ENCODE results near the gene GALNT9. TPM values are rescaled to one million over a fixed set of nuclear protein-coding genes. Genes with fewer than 3 reads are reported as not detected.

GALNT9 gene
- total and polyA plus RNA-seq, 2 donors (not counting 1 experiment from before 2014, with no cell fraction given) = 0.10 to 2.8 TPM

DNA sequence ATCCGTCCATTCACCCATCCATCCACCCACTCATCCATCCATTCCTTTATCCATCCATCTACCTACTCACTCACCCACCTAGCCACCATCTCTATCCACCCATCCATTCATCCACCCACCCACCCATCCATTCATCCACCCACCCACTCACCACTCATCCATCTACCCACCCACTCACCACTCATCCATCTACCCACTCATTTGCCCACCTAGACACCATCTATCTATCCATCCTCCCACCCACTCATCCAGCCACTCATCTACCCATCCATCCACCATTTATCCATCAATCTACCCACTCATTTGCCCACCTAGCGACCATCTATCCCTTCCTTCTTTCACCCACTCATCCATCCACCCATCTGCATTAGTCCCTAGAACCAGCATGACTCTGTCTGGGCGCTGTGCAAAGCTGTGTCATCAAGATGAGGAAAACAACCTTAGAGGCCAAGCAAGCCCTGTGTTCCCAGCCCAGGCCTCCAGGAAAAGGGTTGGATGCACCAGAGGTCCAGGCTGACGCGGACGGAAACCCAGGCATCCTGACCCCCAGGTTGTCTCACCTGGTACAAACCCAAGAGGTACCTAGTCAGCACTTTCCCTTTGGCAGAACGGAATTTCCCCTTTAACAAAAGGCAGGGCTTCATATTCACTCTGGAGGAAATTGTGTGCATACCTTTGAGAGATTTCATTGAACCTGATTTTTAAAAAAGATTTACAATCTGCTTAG is 111.4 kb downstream of the GALNT9 start:
- no peak for DNase-seq (ENCODE audit: low read depth in 2 of 2)
- no peak overlapping the region for H3K4me3 ChIP-seq (replicated peaks in 1 of 4; ENCODE audit: control extremely low read depth in 1 of 4, insufficient read depth in 1 of 4, low read depth in 3 of 4, low read length in 4 of 4)
- H3K27me3 ChIP-seq (ENCODE audit: control insufficient read depth, insufficient read depth, low read length) = no peaks in the 10 kb centered on the region
- H3K79me2 ChIP-seq (ENCODE audit: control insufficient read depth, insufficient read depth, low read length) = no peaks in the 10 kb centered on the region
- H2AFZ ChIP-seq (ENCODE audit: low read length) = no peak overlapping the region
- no peak overlapping the region for H3K27ac ChIP-seq (ENCODE audit: insufficient read depth, low read length)
- no peaks in the 10 kb centered on the region for H3K36me3 ChIP-seq (ENCODE audit: control insufficient read depth, insufficient read depth, low read length)
- no peaks in the 10 kb centered on the region for H4K20me1 ChIP-seq (ENCODE audit: control insufficient read depth, extremely low read depth, insufficient read depth, low read length)
- no peak overlapping the region for H3K4me2 ChIP-seq (ENCODE audit: extremely low read depth, insufficient read depth, low read length)
- H3K9me3 ChIP-seq (ENCODE audit: control insufficient read depth, insufficient read depth, low read depth, low read length) = peaks cover 1% of the 10 kb centered on the region
- TF ChIP-seq EZH2 (IDR thresholded peaks at IDR 0.05; ENCODE audit: low read length, missing control alignments) = no peak
- TF ChIP-seq, protein P1, sequence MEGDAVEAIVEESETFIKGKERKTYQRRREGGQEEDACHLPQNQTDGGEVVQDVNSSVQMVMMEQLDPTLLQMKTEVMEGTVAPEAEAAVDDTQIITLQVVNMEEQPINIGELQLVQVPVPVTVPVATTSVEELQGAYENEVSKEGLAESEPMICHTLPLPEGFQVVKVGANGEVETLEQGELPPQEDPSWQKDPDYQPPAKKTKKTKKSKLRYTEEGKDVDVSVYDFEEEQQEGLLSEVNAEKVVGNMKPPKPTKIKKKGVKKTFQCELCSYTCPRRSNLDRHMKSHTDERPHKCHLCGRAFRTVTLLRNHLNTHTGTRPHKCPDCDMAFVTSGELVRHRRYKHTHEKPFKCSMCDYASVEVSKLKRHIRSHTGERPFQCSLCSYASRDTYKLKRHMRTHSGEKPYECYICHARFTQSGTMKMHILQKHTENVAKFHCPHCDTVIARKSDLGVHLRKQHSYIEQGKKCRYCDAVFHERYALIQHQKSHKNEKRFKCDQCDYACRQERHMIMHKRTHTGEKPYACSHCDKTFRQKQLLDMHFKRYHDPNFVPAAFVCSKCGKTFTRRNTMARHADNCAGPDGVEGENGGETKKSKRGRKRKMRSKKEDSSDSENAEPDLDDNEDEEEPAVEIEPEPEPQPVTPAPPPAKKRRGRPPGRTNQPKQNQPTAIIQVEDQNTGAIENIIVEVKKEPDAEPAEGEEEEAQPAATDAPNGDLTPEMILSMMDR (conservative IDR thresholded peaks at IDR 0.05 in 1 of 2, IDR thresholded peaks at IDR 0.05 in 1 of 2; ENCODE audit: low read depth in 1 of 2, low read length in 2 of 2) = no peak
- H3K4me1 ChIP-seq (ENCODE audit: control insufficient read depth, extremely low read depth, insufficient read depth, low read length) = no peaks in the 10 kb centered on the region
- no peak overlapping the region for H3K9ac ChIP-seq (ENCODE audit: insufficient read depth, low read length)

DNA sequence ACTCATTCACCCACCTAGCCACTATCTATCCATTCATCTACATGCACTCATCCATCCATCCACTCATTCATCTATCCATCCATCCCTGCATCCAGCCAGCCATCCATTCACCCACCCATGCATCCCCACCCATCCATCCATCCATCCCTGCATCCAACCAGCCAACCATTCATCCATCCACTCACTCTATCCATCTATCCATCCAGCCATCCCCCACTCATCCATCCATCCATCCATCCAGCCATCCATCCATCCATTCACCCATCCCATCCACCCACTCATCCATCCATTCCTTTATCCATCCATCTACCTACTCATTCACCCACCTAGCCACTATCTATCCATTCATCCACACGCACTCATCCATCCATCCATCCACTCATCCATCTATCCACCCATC is 112.0 kb downstream of the GALNT9 start:
- no peak overlapping the region for H3K4me3 ChIP-seq (replicated peaks in 1 of 4; ENCODE audit: control extremely low read depth in 1 of 4, insufficient read depth in 1 of 4, low read depth in 3 of 4, low read length in 4 of 4)
- H3K9ac ChIP-seq (ENCODE audit: insufficient read depth, low read length) = no peak overlapping the region
- no peaks in the 10 kb centered on the region for H3K27me3 ChIP-seq (ENCODE audit: control insufficient read depth, insufficient read depth, low read length)
- H3K4me1 ChIP-seq (ENCODE audit: control insufficient read depth, extremely low read depth, insufficient read depth, low read length) = no peaks in the 10 kb centered on the region
- TF ChIP-seq, protein P1 (conservative IDR thresholded peaks at IDR 0.05 in 1 of 2, IDR thresholded peaks at IDR 0.05 in 1 of 2; ENCODE audit: low read depth in 1 of 2, low read length in 2 of 2) = no peak
- no peak for TF ChIP-seq EZH2 (IDR thresholded peaks at IDR 0.05; ENCODE audit: low read length, missing control alignments)
- H3K79me2 ChIP-seq (ENCODE audit: control insufficient read depth, insufficient read depth, low read length) = no peaks in the 10 kb centered on the region
- DNase-seq (ENCODE audit: low read depth in 2 of 2) = no peak
- peaks cover 1% of the 10 kb centered on the region for H3K9me3 ChIP-seq (ENCODE audit: control insufficient read depth, insufficient read depth, low read depth, low read length)
- H4K20me1 ChIP-seq (ENCODE audit: control insufficient read depth, extremely low read depth, insufficient read depth, low read length) = no peaks in the 10 kb centered on the region
- H3K36me3 ChIP-seq (ENCODE audit: control insufficient read depth, insufficient read depth, low read length) = no peaks in the 10 kb centered on the region
- no peak overlapping the region for H3K27ac ChIP-seq (ENCODE audit: insufficient read depth, low read length)
- no peak overlapping the region for H3K4me2 ChIP-seq (ENCODE audit: extremely low read depth, insufficient read depth, low read length)
- H2AFZ ChIP-seq (ENCODE audit: low read length) = no peak overlapping the region

DNA sequence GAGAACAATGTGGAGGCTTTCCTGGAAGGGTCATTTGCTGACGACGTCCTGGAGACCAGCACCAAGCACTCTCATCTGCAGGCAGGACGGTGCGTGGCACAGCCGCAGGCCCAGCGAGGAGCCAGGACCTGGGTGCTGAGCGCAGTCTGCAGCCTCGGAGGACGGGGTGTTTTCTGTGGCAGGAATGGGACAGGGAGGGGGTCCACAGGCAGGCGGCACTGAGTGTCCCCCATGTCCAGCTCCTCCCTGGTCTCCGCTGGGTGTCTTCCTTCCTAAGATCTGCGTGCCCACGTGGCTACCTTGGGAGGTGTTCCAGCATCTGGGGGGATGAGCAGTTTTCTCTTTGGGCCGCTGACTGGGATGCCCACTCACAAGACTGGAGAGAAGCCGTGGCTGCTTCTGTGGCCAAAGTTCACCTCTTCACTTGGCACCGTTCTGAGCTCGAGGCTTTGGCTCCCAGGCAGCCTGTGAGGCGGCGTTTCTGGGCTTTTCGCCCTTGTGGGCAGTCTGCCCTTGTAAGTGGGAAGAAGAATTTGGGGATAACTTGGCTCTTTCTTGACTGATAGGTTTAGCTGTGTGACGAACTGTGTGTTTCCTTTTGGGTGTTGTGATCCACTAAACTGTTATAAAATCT is 112.9 kb downstream of the GALNT9 start:
- DNase-seq (ENCODE audit: low read depth in 2 of 2) = no peak
- Histone ChIP-seq H3K36me3 (ENCODE audit: control insufficient read depth, insufficient read depth, low read length) (no peaks in the 10 kb centered on the region), H3K9ac (ENCODE audit: insufficient read depth, low read length) (no peak overlapping the region), H3K27ac (ENCODE audit: insufficient read depth, low read length) (no peak overlapping the region), H3K4me3 (replicated peaks in 1 of 4; ENCODE audit: control extremely low read depth in 1 of 4, insufficient read depth in 1 of 4, low read depth in 3 of 4, low read length in 4 of 4) (no peak overlapping the region), H3K4me1 (ENCODE audit: control insufficient read depth, extremely low read depth, insufficient read depth, low read length) (no peaks in the 10 kb centered on the region), H2AFZ (ENCODE audit: low read length) (no peak overlapping the region), H3K79me2 (ENCODE audit: control insufficient read depth, insufficient read depth, low read length) (no peaks in the 10 kb centered on the region), H3K4me2 (ENCODE audit: extremely low read depth, insufficient read depth, low read length) (no peak overlapping the region), H3K9me3 (ENCODE audit: control insufficient read depth, insufficient read depth, low read depth, low read length) (peaks cover 1% of the 10 kb centered on the region), H4K20me1 (ENCODE audit: control insufficient read depth, extremely low read depth, insufficient read depth, low read length) (no peaks in the 10 kb centered on the region), H3K27me3 (ENCODE audit: control insufficient read depth, insufficient read depth, low read length) (no peaks in the 10 kb centered on the region)
- TF ChIP-seq, protein P1 (conservative IDR thresholded peaks at IDR 0.05 in 1 of 2, IDR thresholded peaks at IDR 0.05 in 1 of 2; ENCODE audit: low read depth in 1 of 2, low read length in 2 of 2) = no peak
- no peak for TF ChIP-seq EZH2 (IDR thresholded peaks at IDR 0.05; ENCODE audit: low read length, missing control alignments)
